ENCODE data around the gene NR2C2.

- no peak for TF ChIP-seq POLR2A (IDR thresholded peaks at IDR 0.05)
- TF ChIP-seq CTCF (IDR thresholded peaks at IDR 0.05): no peak
These were observed 22.3 kb downstream of the NR2C2 start for GRCh38 chr3:14969671-14970070.
